Left lobe of liver (tissue), 2 donors: ENCODE results near the gene ATP6V0E1. TPM values are rescaled to one million over a fixed set of nuclear protein-coding genes. Genes with fewer than 3 reads are reported as not detected.
"Not testable (repeated sequence)": the region's sequence is repeated elsewhere in the genome, so short reads cannot be mapped to it uniquely, and the experiment has no call there.

Experiments
- ATAC-seq: fragments of 200-7000 bp; cut with Tn5 transposase; one replicate; pipeline ENCODE4 v1.9.1; 2020; ENCODE audit warnings: mild to moderate bottlenecking, moderate library complexity
- DNase-seq: peaks from one replicate; pipeline ENCODE4 v3.0.0-alpha.2; 2020; ENCODE audit warnings: low spot score
- total RNA-seq: library from RNA; stranded (reverse); gene quantifications from one replicate; pipeline ENCODE4 v1.2.1, GENCODE V29; 2021
- donor health status: DM: no; HTN: no; CAD: no; lungs with moderate emphysema.
- donor health status: DM: no; HTN: yes; CAD: no.

Gene ATP6V0E1
- total RNA-seq, 1 donor from 2014 or later = 110 TPM

DNA sequence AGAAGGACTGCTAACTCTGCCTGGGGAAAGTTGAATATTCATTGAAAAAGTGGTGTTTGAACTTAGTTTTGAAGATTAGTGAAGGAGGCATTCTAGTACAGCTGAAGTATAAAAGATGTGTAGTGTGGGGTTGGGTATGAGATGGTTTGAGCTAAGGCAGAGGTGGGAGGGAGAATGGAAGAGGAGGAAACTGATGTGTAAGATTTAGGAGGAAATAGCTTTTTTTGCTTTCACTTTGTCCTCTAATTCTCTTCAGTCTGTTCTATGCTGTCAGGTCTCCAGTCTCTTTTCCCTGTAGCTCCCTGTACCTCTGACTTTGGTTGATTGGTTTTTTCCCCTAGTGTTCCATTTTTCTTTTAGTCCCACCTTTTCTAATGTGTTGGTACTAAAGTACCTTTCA lies 81.6 kb downstream of the ATP6V0E1 start:
- no peak for ATAC-seq
- no peak for DNase-seq

- no peak for DNase-seq
- no peak for ATAC-seq
Observed at GRCh38 chr5:173069671-173070070, 86.1 kb downstream of the ATP6V0E1 start.

GRCh38 chr5:173075137-173075843 lies 91.7 kb downstream of the ATP6V0E1 start:
- DNase-seq (no peak), ATAC-seq (no peak)

- DNase-seq (no peak), ATAC-seq (no peak)
Observed at GRCh38 chr5:173075970-173076369, 92.4 kb downstream of the ATP6V0E1 start.

DNA sequence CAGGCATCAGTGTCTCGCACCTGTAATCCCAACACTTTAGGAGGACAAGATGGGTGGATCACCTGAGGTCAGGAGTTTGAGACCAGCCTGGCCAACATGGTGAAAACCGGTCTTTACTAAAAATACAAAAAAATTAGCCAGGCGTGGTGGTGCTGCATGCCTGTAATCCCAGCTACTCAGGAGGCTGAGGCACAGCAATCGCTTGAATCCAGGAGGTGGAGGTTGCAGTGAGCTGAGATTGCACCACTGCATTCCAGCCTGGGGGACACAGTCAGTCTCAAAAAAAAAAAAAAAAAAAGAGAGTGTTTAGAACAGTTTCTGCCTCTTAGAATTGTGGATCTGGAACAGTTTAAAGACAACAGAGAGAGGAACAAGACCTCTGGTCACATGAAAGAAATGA lies 92.9 kb downstream of the ATP6V0E1 start:
- not testable (repeated sequence) for ATAC-seq, DNase-seq

GRCh38 chr5:173078878-173079277 lies 95.3 kb downstream of the ATP6V0E1 start:
- ATAC-seq = no peak

More at GRCh38 chr5:173078878-173079277, 95.3 kb downstream of the ATP6V0E1 start:
- no peak for DNase-seq

Other genes with a start within 250 kb of the ATP6V0E1 start
- gene DUSP1, start 212.6 kb upstream of the ATP6V0E1 start, total RNA-seq = 145 TPM
- gene ERGIC1, start 149.5 kb upstream of the ATP6V0E1 start, total RNA-seq = 158 TPM
- gene RPL26L1, start 24.3 kb upstream of the ATP6V0E1 start, total RNA-seq = 16.3 TPM
- 10.2 TPM for gene CREBRF, start 72.6 kb downstream of the ATP6V0E1 start, total RNA-seq
- gene BNIP1, start 160.8 kb downstream of the ATP6V0E1 start, total RNA-seq = 3.9 TPM